ENCODE data around the gene PCSK1.

DNA sequence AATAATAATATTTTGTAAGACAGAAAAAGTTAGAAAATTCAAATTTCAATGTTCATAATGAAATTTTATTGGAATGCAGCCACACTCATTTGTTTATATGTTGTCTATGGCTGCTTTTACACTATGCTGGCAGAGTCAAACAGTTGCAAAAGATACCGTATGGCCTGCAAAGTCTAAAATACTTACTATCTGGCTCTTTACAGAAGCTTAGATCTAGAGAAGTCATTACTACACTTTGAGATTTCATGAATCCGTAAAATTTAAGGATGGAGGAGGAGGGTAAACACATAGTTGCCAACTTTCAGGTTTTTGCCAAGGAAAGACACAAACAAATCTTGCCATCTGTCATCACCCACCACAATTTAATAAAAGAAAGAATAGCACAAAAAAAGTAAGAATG lies 25.1 kb upstream of the PCSK1 start:
- no peak for TF ChIP-seq EP300 (IDR thresholded peaks at IDR 0.05)
- TF ChIP-seq, protein P1, sequence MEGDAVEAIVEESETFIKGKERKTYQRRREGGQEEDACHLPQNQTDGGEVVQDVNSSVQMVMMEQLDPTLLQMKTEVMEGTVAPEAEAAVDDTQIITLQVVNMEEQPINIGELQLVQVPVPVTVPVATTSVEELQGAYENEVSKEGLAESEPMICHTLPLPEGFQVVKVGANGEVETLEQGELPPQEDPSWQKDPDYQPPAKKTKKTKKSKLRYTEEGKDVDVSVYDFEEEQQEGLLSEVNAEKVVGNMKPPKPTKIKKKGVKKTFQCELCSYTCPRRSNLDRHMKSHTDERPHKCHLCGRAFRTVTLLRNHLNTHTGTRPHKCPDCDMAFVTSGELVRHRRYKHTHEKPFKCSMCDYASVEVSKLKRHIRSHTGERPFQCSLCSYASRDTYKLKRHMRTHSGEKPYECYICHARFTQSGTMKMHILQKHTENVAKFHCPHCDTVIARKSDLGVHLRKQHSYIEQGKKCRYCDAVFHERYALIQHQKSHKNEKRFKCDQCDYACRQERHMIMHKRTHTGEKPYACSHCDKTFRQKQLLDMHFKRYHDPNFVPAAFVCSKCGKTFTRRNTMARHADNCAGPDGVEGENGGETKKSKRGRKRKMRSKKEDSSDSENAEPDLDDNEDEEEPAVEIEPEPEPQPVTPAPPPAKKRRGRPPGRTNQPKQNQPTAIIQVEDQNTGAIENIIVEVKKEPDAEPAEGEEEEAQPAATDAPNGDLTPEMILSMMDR (IDR thresholded peaks at IDR 0.05), result no peak

Data from stomach (tissue), 4 donors.